SU-DHL-6 (cell line): ENCODE results near the gene OVCH1.

Source experiments
- H2AFZ ChIP-seq: fragments of 200-600 bp; sonication (generic); 2 replicates; pipeline ENCODE4 v1.6.1; 2014; ENCODE audit warnings: low read depth, mild to moderate bottlenecking, moderate library complexity, mixed read lengths, antibody characterized with exemption, low read length; ENCODE audit not compliant: severe bottlenecking
- H3F3A ChIP-seq: fragments of 200-600 bp; shearing (Covaris generic); 2 replicates; pipeline ENCODE4 v1.6.0; 2016; ENCODE audit warnings: antibody characterized with exemption, mild to moderate bottlenecking; ENCODE audit not compliant: insufficient read depth
- H3K27ac ChIP-seq: fragments of 200-600 bp; sonication (generic); 2 replicates; pipeline ENCODE4 v1.5.1; 2016; ENCODE audit warnings: low read depth, mild to moderate bottlenecking, low read length, moderate library complexity, mixed read lengths
- H3K27me3 ChIP-seq: fragments of 200-600 bp; sonication (generic), shearing (Covaris generic); 2 replicates; pipeline ENCODE4 v1.6.0; 2014; ENCODE audit warnings: mild to moderate bottlenecking, low read length
- H3K36me3 ChIP-seq: fragments of 200-600 bp; sonication (generic); 2 replicates; pipeline ENCODE4 v1.6.1; 2014; ENCODE audit warnings: mild to moderate bottlenecking, low read length, mixed read lengths
- H3K4me2 ChIP-seq: fragments of 300-600, 200-600 bp; shearing (Covaris generic), sonication (generic); 2 replicates; pipeline ENCODE4 v1.6.0; 2014; ENCODE audit warnings: low read length, low read depth, mild to moderate bottlenecking; ENCODE audit not compliant: poor library complexity, severe bottlenecking
- H3K4me3 ChIP-seq: fragments of 200-600 bp; sonication (generic); 2 replicates; pipeline ENCODE4 v1.5.1; 2014; ENCODE audit warnings: antibody characterized with exemption, low read length, mild to moderate bottlenecking, mixed read lengths; ENCODE audit not compliant: insufficient read depth, poor library complexity, severe bottlenecking
- H3K79me2 ChIP-seq: fragments of 200-600 bp; sonication (generic); 2 replicates; pipeline ENCODE4 v1.6.1; 2014; ENCODE audit warnings: mild to moderate bottlenecking, low read length, moderate library complexity; ENCODE audit not compliant: insufficient read depth
- H3K9ac ChIP-seq: fragments of 200-600 bp; sonication (generic); 2 replicates; pipeline ENCODE4 v1.7.0; 2014; ENCODE audit warnings: mild to moderate bottlenecking, low read length
- H3K9me2 ChIP-seq: fragments of 200-600 bp; sonication (generic); replicated peaks from 2 replicates; pipeline ENCODE4 v1.6.1; 2014; ENCODE audit warnings: low read length; ENCODE audit not compliant: insufficient read depth
- H3K9me3 ChIP-seq: fragments of 200-600 bp; sonication (generic); 2 replicates; pipeline ENCODE4 v1.6.1; 2014; ENCODE audit warnings: low read length, mixed read lengths; ENCODE audit not compliant: insufficient read depth
- H4K20me1 ChIP-seq: fragments of 200-600 bp; sonication (generic); 2 replicates; pipeline ENCODE4 v1.6.1; 2014; ENCODE audit warnings: low read depth, mild to moderate bottlenecking, antibody characterized with exemption, low read length, moderate library complexity, mixed read lengths
- EZH2phosphoT487 ChIP-seq: fragments of 200-600 bp; sonication (generic), shearing (Covaris generic); conservative IDR thresholded peaks from 2 replicates; pipeline ENCODE4 v1.6.1; 2018; ENCODE audit warnings: mild to moderate bottlenecking, antibody characterized with exemption, low read length, moderate library complexity, mixed read lengths
- TF ChIP-seq, protein P1 (sequence below): fragments of 200-600 bp; sonication (generic); IDR thresholded peaks from one replicate; pipeline ENCODE4 v1.5.1; 2017; ENCODE audit warnings: antibody characterized with exemption, mild to moderate bottlenecking, low read length, moderate library complexity; ENCODE audit not compliant: insufficient read depth, poor library complexity, severe bottlenecking

Gene OVCH1

DNA sequence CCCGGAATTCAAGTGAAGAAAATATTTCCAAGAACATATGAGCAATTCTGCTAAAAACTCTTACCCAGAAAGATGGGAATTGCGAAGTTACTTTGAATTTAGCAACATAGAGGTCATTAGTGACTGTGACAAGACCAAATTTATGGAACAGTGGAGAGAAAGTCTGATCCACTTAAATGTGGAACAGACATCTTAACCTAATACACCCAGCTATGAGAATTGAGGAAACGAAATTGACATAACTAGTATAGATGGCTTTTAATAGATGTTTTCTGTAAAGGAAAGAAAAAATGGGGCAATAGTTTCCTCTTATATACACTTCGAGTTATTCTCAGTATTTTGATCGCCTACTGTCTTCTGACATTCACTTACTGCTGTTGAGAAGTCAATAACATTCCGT, 4.6 kb downstream of the OVCH1 start:
- no peak for TF ChIP-seq EZH2phosphoT487
- TF ChIP-seq, protein P1, sequence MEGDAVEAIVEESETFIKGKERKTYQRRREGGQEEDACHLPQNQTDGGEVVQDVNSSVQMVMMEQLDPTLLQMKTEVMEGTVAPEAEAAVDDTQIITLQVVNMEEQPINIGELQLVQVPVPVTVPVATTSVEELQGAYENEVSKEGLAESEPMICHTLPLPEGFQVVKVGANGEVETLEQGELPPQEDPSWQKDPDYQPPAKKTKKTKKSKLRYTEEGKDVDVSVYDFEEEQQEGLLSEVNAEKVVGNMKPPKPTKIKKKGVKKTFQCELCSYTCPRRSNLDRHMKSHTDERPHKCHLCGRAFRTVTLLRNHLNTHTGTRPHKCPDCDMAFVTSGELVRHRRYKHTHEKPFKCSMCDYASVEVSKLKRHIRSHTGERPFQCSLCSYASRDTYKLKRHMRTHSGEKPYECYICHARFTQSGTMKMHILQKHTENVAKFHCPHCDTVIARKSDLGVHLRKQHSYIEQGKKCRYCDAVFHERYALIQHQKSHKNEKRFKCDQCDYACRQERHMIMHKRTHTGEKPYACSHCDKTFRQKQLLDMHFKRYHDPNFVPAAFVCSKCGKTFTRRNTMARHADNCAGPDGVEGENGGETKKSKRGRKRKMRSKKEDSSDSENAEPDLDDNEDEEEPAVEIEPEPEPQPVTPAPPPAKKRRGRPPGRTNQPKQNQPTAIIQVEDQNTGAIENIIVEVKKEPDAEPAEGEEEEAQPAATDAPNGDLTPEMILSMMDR = no peak
- no peak overlapping the region for H2AFZ ChIP-seq
- H3K27me3 ChIP-seq = no peaks in the 10 kb centered on the region
- H3K27ac ChIP-seq = no peak overlapping the region
- no peaks in the 10 kb centered on the region for H4K20me1 ChIP-seq
- H3K79me2 ChIP-seq = no peaks in the 10 kb centered on the region
- no peak overlapping the region for H3K4me3 ChIP-seq
- no peak overlapping the region for H3K9ac ChIP-seq
- no peaks in the 10 kb centered on the region for H3K36me3 ChIP-seq
- H3K9me2 ChIP-seq = no peaks in the 10 kb centered on the region
- no peak overlapping the region for H3K4me2 ChIP-seq
- H3F3A ChIP-seq = no peaks in the 10 kb centered on the region
- H3K9me3 ChIP-seq = no peaks in the 10 kb centered on the region

DNA sequence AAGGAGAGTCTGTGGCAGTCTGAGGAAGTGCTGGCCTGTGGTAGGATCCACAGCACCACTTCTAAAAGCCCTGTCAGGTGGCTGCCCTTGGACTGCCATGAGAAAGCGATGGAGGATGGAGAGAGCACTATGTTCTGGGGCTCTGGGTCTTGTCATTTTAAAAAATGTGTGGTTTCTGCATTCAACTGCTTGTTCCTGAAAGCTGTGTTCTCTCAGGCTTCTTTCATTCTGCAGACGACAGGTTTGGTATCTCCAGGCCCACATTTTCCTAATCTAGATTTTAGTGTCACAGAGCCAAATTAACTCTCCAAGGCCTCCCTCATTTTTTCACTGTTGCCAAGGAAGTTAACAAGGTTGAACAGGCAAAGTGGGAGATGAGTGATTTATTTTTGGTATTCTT, 10.5 kb downstream of the OVCH1 start:
- Histone ChIP-seq H3F3A (no peaks in the 10 kb centered on the region), H3K4me2 (no peak overlapping the region), H4K20me1 (no peaks in the 10 kb centered on the region), H3K9me3 (no peaks in the 10 kb centered on the region), H3K9me2 (no peaks in the 10 kb centered on the region), H3K79me2 (no peaks in the 10 kb centered on the region), H3K27me3 (no peaks in the 10 kb centered on the region), H3K9ac (no peak overlapping the region), H3K27ac (no peak overlapping the region), H2AFZ (no peak overlapping the region), H3K4me3 (no peak overlapping the region), H3K36me3 (no peaks in the 10 kb centered on the region)
- TF ChIP-seq EZH2phosphoT487 = no peak
- TF ChIP-seq, protein P1 = no peak

- Histone ChIP-seq H3K27ac (no peak overlapping the region), H3K9me2 (no peaks in the 10 kb centered on the region), H3K9me3 (no peaks in the 10 kb centered on the region), H3K79me2 (no peaks in the 10 kb centered on the region), H3K4me3 (no peak overlapping the region), H3F3A (no peaks in the 10 kb centered on the region), H3K27me3 (no peaks in the 10 kb centered on the region), H3K9ac (no peak overlapping the region), H3K36me3 (peaks cover 36% of the 10 kb centered on the region), H2AFZ (no peak overlapping the region), H4K20me1 (no peaks in the 10 kb centered on the region), H3K4me2 (no peak overlapping the region)
- no peak for TF ChIP-seq EZH2phosphoT487
- TF ChIP-seq, protein P1 = no peak
Observed at GRCh38 chr12:29463198-29463597, 34.3 kb downstream of the OVCH1 start.

GRCh38 chr12:29460082-29460481, 37.4 kb downstream of the OVCH1 start:
- Histone ChIP-seq H4K20me1 (no peaks in the 10 kb centered on the region), H3K36me3 (peaks cover 30% of the 10 kb centered on the region), H2AFZ (no peak overlapping the region), H3K9me2 (no peaks in the 10 kb centered on the region), H3K4me3 (no peak overlapping the region), H3K9ac (no peak overlapping the region), H3K27ac (no peak overlapping the region), H3K9me3 (no peaks in the 10 kb centered on the region), H3F3A (no peaks in the 10 kb centered on the region), H3K4me2 (no peak overlapping the region), H3K79me2 (no peaks in the 10 kb centered on the region), H3K27me3 (no peaks in the 10 kb centered on the region)
- no peak for TF ChIP-seq EZH2phosphoT487
- TF ChIP-seq, protein P1 = no peak
